K562 (cell line): ENCODE measurements around the gene MBD2. TPM values are rescaled to one million over a fixed set of nuclear protein-coding genes. Genes with fewer than 3 reads are reported as not detected.

Experiments
- ATAC-seq: fragments of 200-7000 bp; cut with Tn5 transposase; 3 replicates; pipeline ENCODE4 v1.9.1; 2020; ENCODE audit warnings: moderate library complexity
- BruUV-seq: library from RNA; stranded (reverse); fragments of 400-500 nt; replicated peaks from 2 replicates; lab custom pipeline; 2021; lab: Mats Ljungman, UMichigan
- CTCF ChIA-PET: fragments of 300-600 bp; formaldehyde crosslinking; extraction: SDS; loops from one replicate; lab custom pipeline; 2021; ENCODE audit warnings: low intra/inter-chr PET ratio; lab: Yijun Ruan, JAX
- POLR2A ChIA-PET: fragments of 300-600, 350-650 bp; sonication (Branson Sonifier 250); formaldehyde crosslinking; extraction: SDS; loops from one replicate; lab custom pipeline; 2021; ENCODE audit warnings: antibody characterized with exemption, inconsistent platforms; lab: Yijun Ruan, JAX
- DNase-seq, 4 experiments: peaks; one replicate each; pipeline versions ENCODE4 v3.0.0 to v3.0.0-alpha.2; 2011 to 2018; ENCODE audit warnings: low spot score in 3 of 4, mixed read lengths in 3 of 4; ENCODE audit errors: extremely low read depth in 1 of 4
- FAIRE-seq: peaks from 2 replicates; lab custom pipeline; 2011; peaks lifted over from hg19 to GRCh38; lab: Jason Lieb, UNC
- H2AFZ ChIP-seq: 2 replicates; pipeline ENCODE4 v1.6.0; 2011; ENCODE audit warnings: low read depth, low read length, control low read depth, inconsistent platforms
- H3K27ac ChIP-seq: fragments of 200-600 bp; 3 replicates; pipeline ENCODE4 v1.8.0; 2011; ENCODE audit warnings: low read depth, mild to moderate bottlenecking, control low read depth, inconsistent platforms, low read length, moderate library complexity, mixed read lengths; ENCODE audit errors: extremely low read depth
- H3K27me3 ChIP-seq, 2 experiments: fragments of 300-600 bp in 1 of 2; 2 replicates in 1 of 2; 3 replicates in 1 of 2; pipeline versions ENCODE4 v1.6.0 to v1.8.0; 2011; ENCODE audit warnings: inconsistent platforms in 2 of 2, low read length in 2 of 2, mild to moderate bottlenecking in 1 of 2, mixed read lengths in 1 of 2, moderate library complexity in 1 of 2; ENCODE audit not compliant: control insufficient read depth in 2 of 2, insufficient read depth in 2 of 2
- H3K36me3 ChIP-seq: fragments of 300-600 bp; 3 replicates; pipeline ENCODE4 v1.8.0; 2011; ENCODE audit warnings: mild to moderate bottlenecking, low read length, inconsistent platforms; ENCODE audit not compliant: control insufficient read depth, insufficient read depth
- H3K4me1 ChIP-seq, 2 experiments: fragments of 200-600 bp in 1 of 2; replicated peaks in 1 of 2; 2 replicates in 1 of 2; 3 replicates in 1 of 2; pipeline versions ENCODE4 v1.5.1 to v1.8.0; 2011; ENCODE audit warnings: inconsistent platforms in 2 of 2, low read length in 2 of 2, mild to moderate bottlenecking in 1 of 2, mixed read lengths in 1 of 2, moderate library complexity in 1 of 2; ENCODE audit not compliant: control insufficient read depth in 2 of 2, insufficient read depth in 2 of 2
- H3K4me2 ChIP-seq: 2 replicates; pipeline ENCODE4 v1.6.1; 2011; ENCODE audit warnings: low read length, control low read depth, inconsistent platforms, mixed read lengths; ENCODE audit not compliant: insufficient read depth
- H3K4me3 ChIP-seq: fragments of 200-600 bp; sonication (generic), shearing (Covaris generic); 2 replicates; pipeline ENCODE4 v1.5.1; 2016; ENCODE audit warnings: control low read depth, inconsistent platforms
- H3K79me2 ChIP-seq: fragments of 200-600 bp; 3 replicates; pipeline ENCODE4 v1.8.0; 2011; ENCODE audit warnings: low read length, inconsistent platforms; ENCODE audit not compliant: control insufficient read depth, insufficient read depth
- H3K9ac ChIP-seq, 2 experiments: 2 replicates each; pipeline versions ENCODE4 v1.6.0 to v1.6.1; 2011; ENCODE audit warnings: low read depth in 2 of 2, low read length in 2 of 2, control low read depth in 1 of 2, inconsistent platforms in 1 of 2, mild to moderate bottlenecking in 1 of 2, mixed read lengths in 1 of 2; ENCODE audit not compliant: insufficient read depth in 1 of 2
- H3K9me1 ChIP-seq: one replicate; pipeline ENCODE4 v1.6.0; 2011; ENCODE audit warnings: inconsistent platforms, mild to moderate bottlenecking, low read length, moderate library complexity; ENCODE audit not compliant: control insufficient read depth, insufficient read depth
- H3K9me3 ChIP-seq: replicated peaks from 2 replicates; pipeline ENCODE4 v1.5.1; 2011; ENCODE audit warnings: low read depth, low read length, inconsistent platforms; ENCODE audit not compliant: control insufficient read depth, insufficient read depth
- H4K20me1 ChIP-seq: replicated peaks from 2 replicates; pipeline ENCODE4 v1.6.1; 2011; ENCODE audit warnings: low read length, inconsistent platforms, mixed read lengths; ENCODE audit not compliant: control insufficient read depth, insufficient read depth
- E2F1 ChIP-seq: sonication (generic); formaldehyde crosslinking; IDR thresholded peaks from 2 replicates; pipeline ENCODE4 v1.8.1; 2023; ENCODE audit warnings: mild to moderate bottlenecking, missing genetic modification reagents, moderate library complexity
- ERF ChIP-seq: fragments of 450-650 bp; formaldehyde crosslinking; IDR thresholded peaks from 2 replicates; pipeline ENCODE4 v1.4.0; 2020; ENCODE audit warnings: mild to moderate bottlenecking, mixed read lengths
- FIP1L1 ChIP-seq: fragments of 200-400 bp; formaldehyde crosslinking; IDR thresholded peaks from 2 replicates; pipeline ENCODE4 v1.6.1; 2018; ENCODE audit warnings: mild to moderate bottlenecking, low read depth, low read length; ENCODE audit not compliant: poor library complexity, severe bottlenecking
- MTA3 ChIP-seq: fragments of 450-650 bp; formaldehyde crosslinking; IDR thresholded peaks from 2 replicates; pipeline ENCODE4 v1.6.1; 2017; ENCODE audit warnings: mild to moderate bottlenecking, borderline replicate concordance
- NEUROD1 ChIP-seq: fragments of 150-350 bp; IDR thresholded peaks from 2 replicates; pipeline ENCODE4 v1.6.1; 2014; ENCODE audit warnings: borderline replicate concordance, low read length, low read depth; ENCODE audit not compliant: partially characterized antibody
- NFYB ChIP-seq: IDR thresholded peaks from 2 replicates; pipeline ENCODE4 v1.6.1; 2011; ENCODE audit warnings: mild to moderate bottlenecking, moderate library complexity; ENCODE audit not compliant: insufficient read length; ENCODE audit errors: extremely low read depth
- SIN3B ChIP-seq: fragments of 450-650 bp; IDR thresholded peaks from 2 replicates; pipeline ENCODE4 v1.6.1; 2017; ENCODE audit warnings: low read depth, mild to moderate bottlenecking, moderate library complexity
- ZNF121 ChIP-seq: sonication (generic); formaldehyde crosslinking; conservative IDR thresholded peaks from 2 replicates; pipeline ENCODE4 v1.8.0; 2022; ENCODE audit warnings: missing genetic modification reagents
- ZNF274 ChIP-seq: IDR thresholded peaks from 2 replicates; pipeline ENCODE4 v1.6.1; 2011; ENCODE audit warnings: low read depth, mild to moderate bottlenecking, low read length, moderate library complexity, borderline replicate concordance
- ZNF507 ChIP-seq: conservative IDR thresholded peaks from 2 replicates; pipeline ENCODE4 v1.6.1; 2017; ENCODE audit warnings: missing genetic modification characterization, missing compliant biosample characterization
- ZNF561 ChIP-seq: fragments of 450-650 bp; formaldehyde crosslinking; conservative IDR thresholded peaks from 2 replicates; pipeline ENCODE4 v1.4.0; 2020; ENCODE audit warnings: mild to moderate bottlenecking, moderate library complexity
- ZNF76 ChIP-seq: fragments of 250-450 bp; sonication (Bioruptor Pico); IDR thresholded peaks from 2 replicates; pipeline ENCODE4 v1.4.0; 2020; ENCODE audit warnings: mild to moderate bottlenecking, moderate library complexity, borderline replicate concordance
- WGBS: fragments of 100-300 bp; shearing (Covaris generic); methylation state at CpG from one replicate; pipeline ENCODE4 v1.1.6; 2016; ENCODE audit warnings: low coverage, mixed read lengths; ENCODE audit not compliant: insufficient coverage; ENCODE audit errors: missing lambda C conversion rate; 5-methylcytosine and 5-hydroxymethylcytosine counted together
- in situ Hi-C: fragments of 300-500 bp; cut with MboI; formaldehyde crosslinking; loops from 4 replicates; pipeline ENCODE4 v1.15.0; 2018; ENCODE audit warnings: inconsistent platforms, mixed read lengths
- intact Hi-C: fragments of 100-400 bp; cut with micrococcal nuclease; formaldehyde crosslinking; loops from 2 replicates; pipeline ENCODE4 v1.14.2; 2022
- polyA plus RNA-seq, 8 experiments: library from polyadenylated mRNA; depleted of rRNA in 4 of 8; stranded (reverse) in 5 of 8; unstranded in 3 of 8; fragments of >200 nt; fragmentation: Nextera tagmentation in 2 of 8; fragmentation: Illumina TruSeq in 1 of 8; extraction: Ambion mirVana in 2 of 8; extraction: Trizol in 1 of 8; gene quantifications; 2 replicates each; pipeline versions ENCODE4 v1.2.1 to v1.2.3, GENCODE V29; 2011 to 2014; ENCODE audit warnings: inconsistent platforms in 1 of 8, missing spikeins in 1 of 8
- total RNA-seq, 7 experiments: library from RNA; depleted of rRNA in 6 of 7; stranded (reverse); fragments of >200 nt in 6 of 7; fragmentation: Illumina TruSeq in 2 of 7; extraction: Trizol in 2 of 7; gene quantifications; 2 replicates each; pipeline versions ENCODE4 v1.2.1 to v1.2.3, GENCODE V29; 2011 to 2021; ENCODE audit warnings: low replicate concordance in 1 of 7
- TF ChIP-seq, protein P1 (sequence below): fragments of 250-450 bp; sonication (Bioruptor Pico); IDR thresholded peaks from 2 replicates; pipeline ENCODE4 v1.5.0; 2021; ENCODE audit warnings: mild to moderate bottlenecking, moderate library complexity
- TF ChIP-seq, protein P2 (sequence below), 2 experiments: fragments of 450-650 bp in 1 of 2; IDR thresholded peaks; 2 replicates each; pipeline ENCODE4 v1.6.1; 2011 to 2017; ENCODE audit warnings: low read depth in 2 of 2, antibody characterized with exemption in 1 of 2, borderline replicate concordance in 1 of 2, low read length in 1 of 2, mild to moderate bottlenecking in 1 of 2, mixed read lengths in 1 of 2; ENCODE audit not compliant: control insufficient read depth in 1 of 2

Gene MBD2
- total and polyA plus RNA-seq, 9 of the 15 experiments (the other 6 are each of a cell fraction or from before 2014, with no cell fraction given): 4.4 to 40.2 (median 13.9) TPM

- H3K36me3 ChIP-seq: peaks cover 11% of the 10 kb centered on the region; the same call in 1 of the 3 replicates
- no peak overlapping the region for H3K9ac ChIP-seq
- in situ Hi-C loops: no loop called here
- no peak overlapping the region for H3K27ac ChIP-seq
- H4K20me1 ChIP-seq: no peaks in the 10 kb centered on the region
- no TSS peak for BruUV-seq
- H3K79me2 ChIP-seq: no peaks in the 10 kb centered on the region
- H2AFZ ChIP-seq: no peak overlapping the region
- intact Hi-C loops: no loop called here
- H3K4me1 ChIP-seq: no peaks in the 10 kb centered on the region; a peak in 1 of 5 replicates
- FAIRE-seq: no peak
- no peaks in the 10 kb centered on the region for H3K9me1 ChIP-seq
- no peak overlapping the region for H3K4me2 ChIP-seq
- POLR2A ChIA-PET: no interaction called here
- no peaks in the 10 kb centered on the region for H3K27me3 ChIP-seq
- H3K4me3 ChIP-seq: no peak overlapping the region
- no peaks in the 10 kb centered on the region for H3K9me3 ChIP-seq
- no peak for DNase-seq
- CTCF ChIA-PET: no interaction called here
- no peak for ATAC-seq
- WGBS: 100% methylated on average over 1 of the region's 1 CpG
- TF ChIP-seq ZNF507 (tag) (no peak), ZNF561 (CRISPR knock-in tag) (no peak), ZNF121 (no peak), NFYB (no peak), ERF (CRISPR knock-in tag) (no peak), ZNF274 (no peak), E2F1 (CRISPR knock-in tag) (no peak), MTA3 (no peak), NEUROD1 (no peak), FIP1L1 (no peak), SIN3B (no peak), ZNF76 (CRISPR knock-in tag) (no peak)
- TF ChIP-seq, protein P1, sequence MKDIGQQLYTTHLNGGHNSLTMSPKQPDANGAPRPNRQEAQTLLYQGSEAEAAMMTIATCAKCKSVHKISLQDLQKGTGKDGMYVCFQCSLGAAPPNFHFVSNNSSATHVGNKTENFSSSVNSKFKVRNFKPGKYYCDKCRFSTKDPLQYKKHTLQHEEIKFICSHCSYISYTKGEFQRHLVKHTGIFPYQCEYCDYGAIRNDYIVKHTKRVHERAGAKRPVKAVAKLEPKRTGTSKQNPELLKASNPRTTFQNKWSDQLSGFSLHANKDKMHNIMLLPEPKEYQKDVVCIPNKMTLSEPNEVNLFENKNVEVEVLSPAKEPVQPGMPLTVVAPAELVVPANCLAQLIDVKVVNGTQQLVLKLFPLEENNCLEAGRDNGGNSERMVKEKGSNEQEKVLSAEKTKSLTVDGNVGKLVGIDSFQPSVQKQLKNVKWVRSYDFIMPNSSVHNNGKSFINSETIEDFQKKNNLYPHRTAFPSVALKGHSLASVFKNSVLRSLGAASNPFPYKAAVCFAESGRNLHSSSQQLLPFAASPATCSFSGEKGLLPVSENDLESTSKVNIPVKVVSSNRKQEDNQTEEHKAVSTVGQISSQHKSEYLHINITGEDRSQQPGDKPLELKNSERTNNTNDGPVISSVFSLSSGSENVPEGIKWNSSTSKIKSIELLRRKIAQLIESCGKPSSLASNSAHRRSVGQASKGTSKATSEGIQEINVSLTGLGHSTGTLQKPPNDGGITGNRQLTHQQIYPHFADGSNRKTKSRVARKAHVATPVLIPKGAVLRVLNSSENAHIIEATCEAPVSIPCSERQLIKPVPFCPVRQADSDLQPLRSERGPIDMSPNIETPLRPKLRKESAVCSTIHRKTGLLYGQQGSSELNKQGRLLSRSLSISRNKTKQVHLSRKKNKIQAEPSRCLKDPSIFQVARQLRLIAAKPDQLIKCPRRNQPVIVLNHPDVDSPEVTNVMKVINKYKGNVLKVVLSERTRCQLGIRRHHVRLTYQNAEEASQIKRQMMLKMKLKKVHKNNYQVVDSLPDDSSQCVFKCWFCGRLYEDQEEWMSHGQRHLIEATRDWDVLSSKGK: no peak
- TF ChIP-seq, protein P2, sequence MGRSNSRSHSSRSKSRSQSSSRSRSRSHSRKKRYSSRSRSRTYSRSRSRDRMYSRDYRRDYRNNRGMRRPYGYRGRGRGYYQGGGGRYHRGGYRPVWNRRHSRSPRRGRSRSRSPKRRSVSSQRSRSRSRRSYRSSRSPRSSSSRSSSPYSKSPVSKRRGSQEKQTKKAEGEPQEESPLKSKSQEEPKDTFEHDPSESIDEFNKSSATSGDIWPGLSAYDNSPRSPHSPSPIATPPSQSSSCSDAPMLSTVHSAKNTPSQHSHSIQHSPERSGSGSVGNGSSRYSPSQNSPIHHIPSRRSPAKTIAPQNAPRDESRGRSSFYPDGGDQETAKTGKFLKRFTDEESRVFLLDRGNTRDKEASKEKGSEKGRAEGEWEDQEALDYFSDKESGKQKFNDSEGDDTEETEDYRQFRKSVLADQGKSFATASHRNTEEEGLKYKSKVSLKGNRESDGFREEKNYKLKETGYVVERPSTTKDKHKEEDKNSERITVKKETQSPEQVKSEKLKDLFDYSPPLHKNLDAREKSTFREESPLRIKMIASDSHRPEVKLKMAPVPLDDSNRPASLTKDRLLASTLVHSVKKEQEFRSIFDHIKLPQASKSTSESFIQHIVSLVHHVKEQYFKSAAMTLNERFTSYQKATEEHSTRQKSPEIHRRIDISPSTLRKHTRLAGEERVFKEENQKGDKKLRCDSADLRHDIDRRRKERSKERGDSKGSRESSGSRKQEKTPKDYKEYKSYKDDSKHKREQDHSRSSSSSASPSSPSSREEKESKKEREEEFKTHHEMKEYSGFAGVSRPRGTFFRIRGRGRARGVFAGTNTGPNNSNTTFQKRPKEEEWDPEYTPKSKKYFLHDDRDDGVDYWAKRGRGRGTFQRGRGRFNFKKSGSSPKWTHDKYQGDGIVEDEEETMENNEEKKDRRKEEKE (IDR thresholded peaks at IDR 0.05; ENCODE audit: borderline replicate concordance in 1 of 2, control insufficient read depth in 1 of 2, low read depth in 2 of 2, low read length in 1 of 2): no peak
These were observed 42.4 kb downstream of the MBD2 start for GRCh38 chr18:54181856-54182602.
